Osteocyte (in vitro differentiated cells): ENCODE results near the gene CLNK. TPM values are rescaled to one million over a fixed set of nuclear protein-coding genes. Genes with fewer than 3 reads are reported as not detected.

ENCODE experiments used
- DNase-seq: peaks from one replicate; pipeline ENCODE4 v3.0.0; 2021; ENCODE audit warnings: mixed read lengths; ENCODE audit not compliant: unreplicated experiment; ENCODE audit errors: extremely low spot score
- H3K27ac Mint-ChIP-seq: one replicate; pipeline ENCODE4 v1.8.0; 2021; ENCODE audit warnings: mild to moderate bottlenecking, mixed read lengths; ENCODE audit not compliant: unreplicated experiment
- H3K27me3 Mint-ChIP-seq: one replicate; pipeline ENCODE4 v1.8.0; 2021; ENCODE audit warnings: mixed read lengths; ENCODE audit not compliant: unreplicated experiment
- H3K36me3 Mint-ChIP-seq: one replicate; pipeline ENCODE4 v1.8.0; 2021; ENCODE audit warnings: mixed read lengths; ENCODE audit not compliant: unreplicated experiment
- H3K4me1 Mint-ChIP-seq: one replicate; pipeline ENCODE4 v1.8.0; 2021; ENCODE audit warnings: mixed read lengths; ENCODE audit not compliant: unreplicated experiment
- H3K4me3 Mint-ChIP-seq: one replicate; pipeline ENCODE4 v1.8.0; 2021; ENCODE audit warnings: mild to moderate bottlenecking, moderate library complexity, mixed read lengths; ENCODE audit not compliant: unreplicated experiment
- H3K9me3 Mint-ChIP-seq: one replicate; pipeline ENCODE4 v1.8.0; 2021; ENCODE audit warnings: mixed read lengths; ENCODE audit not compliant: unreplicated experiment
- total RNA-seq: library from RNA; stranded (reverse); gene quantifications from 2 replicates; pipeline ENCODE4 v1.2.1, GENCODE V29; 2021
- TF ChIP-seq, protein P1 (sequence below): fragments of 200-600 bp; sonication (generic); IDR thresholded peaks from 2 replicates; pipeline ENCODE4 v1.5.0; 2021; ENCODE audit warnings: antibody characterized with exemption, mild to moderate bottlenecking, moderate library complexity

CLNK gene
- total RNA-seq, 1 donor from 2014 or later: not detected

DNA sequence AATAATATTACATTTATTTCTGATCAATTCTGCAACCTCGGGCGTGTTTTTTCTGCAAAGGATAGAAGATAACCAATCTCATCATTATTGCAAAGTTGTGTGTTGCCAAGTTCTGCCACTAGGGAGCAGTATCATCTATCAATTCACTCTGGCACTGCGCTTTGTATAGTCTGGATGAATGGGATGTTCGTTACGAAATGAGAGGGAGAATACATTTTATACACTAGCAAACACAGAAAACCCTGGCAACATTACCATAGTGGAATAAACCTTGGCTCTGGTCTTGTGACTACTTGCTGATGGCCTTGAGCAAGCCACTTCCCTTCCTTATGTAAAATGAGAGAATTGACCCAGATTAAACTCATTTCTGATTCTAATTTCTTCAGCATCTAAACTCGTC is 129.9 kb downstream of the CLNK start:
- DNase-seq: no peak
- H3K4me3 Mint-ChIP-seq: no peak overlapping the region
- H3K27ac Mint-ChIP-seq: no peak overlapping the region
- peaks cover 58% of the 10 kb centered on the region for H3K27me3 Mint-ChIP-seq
- no peaks in the 10 kb centered on the region for H3K9me3 Mint-ChIP-seq
- no peaks in the 10 kb centered on the region for H3K36me3 Mint-ChIP-seq
- TF ChIP-seq, protein P1, sequence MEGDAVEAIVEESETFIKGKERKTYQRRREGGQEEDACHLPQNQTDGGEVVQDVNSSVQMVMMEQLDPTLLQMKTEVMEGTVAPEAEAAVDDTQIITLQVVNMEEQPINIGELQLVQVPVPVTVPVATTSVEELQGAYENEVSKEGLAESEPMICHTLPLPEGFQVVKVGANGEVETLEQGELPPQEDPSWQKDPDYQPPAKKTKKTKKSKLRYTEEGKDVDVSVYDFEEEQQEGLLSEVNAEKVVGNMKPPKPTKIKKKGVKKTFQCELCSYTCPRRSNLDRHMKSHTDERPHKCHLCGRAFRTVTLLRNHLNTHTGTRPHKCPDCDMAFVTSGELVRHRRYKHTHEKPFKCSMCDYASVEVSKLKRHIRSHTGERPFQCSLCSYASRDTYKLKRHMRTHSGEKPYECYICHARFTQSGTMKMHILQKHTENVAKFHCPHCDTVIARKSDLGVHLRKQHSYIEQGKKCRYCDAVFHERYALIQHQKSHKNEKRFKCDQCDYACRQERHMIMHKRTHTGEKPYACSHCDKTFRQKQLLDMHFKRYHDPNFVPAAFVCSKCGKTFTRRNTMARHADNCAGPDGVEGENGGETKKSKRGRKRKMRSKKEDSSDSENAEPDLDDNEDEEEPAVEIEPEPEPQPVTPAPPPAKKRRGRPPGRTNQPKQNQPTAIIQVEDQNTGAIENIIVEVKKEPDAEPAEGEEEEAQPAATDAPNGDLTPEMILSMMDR: peak; percentile 90
- H3K4me1 Mint-ChIP-seq: no peaks in the 10 kb centered on the region

DNA sequence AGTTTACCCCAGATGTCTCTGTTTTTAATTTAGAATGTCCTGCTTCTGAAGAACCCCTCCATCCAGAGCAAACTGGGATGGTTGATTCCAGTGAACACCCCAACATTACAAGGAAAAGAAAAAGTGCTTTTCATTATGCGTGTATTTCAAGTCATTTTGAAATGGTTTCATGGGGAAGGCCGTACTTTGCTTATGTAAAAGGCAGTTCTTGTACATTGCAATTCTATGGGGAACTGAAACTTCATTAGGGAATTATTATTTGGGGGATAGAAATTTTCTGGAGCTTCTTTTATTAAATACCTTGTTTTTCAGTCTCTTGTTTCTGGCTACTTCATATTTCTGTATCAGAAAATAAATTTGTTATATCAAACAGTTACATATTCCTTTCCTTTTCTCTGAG is 130.4 kb downstream of the CLNK start:
- Mint-ChIP-seq H3K27me3 (peaks cover 54% of the 10 kb centered on the region), H3K4me3 (no peak overlapping the region), H3K4me1 (no peaks in the 10 kb centered on the region), H3K36me3 (no peaks in the 10 kb centered on the region), H3K9me3 (no peaks in the 10 kb centered on the region), H3K27ac (no peak overlapping the region)
- DNase-seq: no peak
- TF ChIP-seq, protein P1: no peak

DNA sequence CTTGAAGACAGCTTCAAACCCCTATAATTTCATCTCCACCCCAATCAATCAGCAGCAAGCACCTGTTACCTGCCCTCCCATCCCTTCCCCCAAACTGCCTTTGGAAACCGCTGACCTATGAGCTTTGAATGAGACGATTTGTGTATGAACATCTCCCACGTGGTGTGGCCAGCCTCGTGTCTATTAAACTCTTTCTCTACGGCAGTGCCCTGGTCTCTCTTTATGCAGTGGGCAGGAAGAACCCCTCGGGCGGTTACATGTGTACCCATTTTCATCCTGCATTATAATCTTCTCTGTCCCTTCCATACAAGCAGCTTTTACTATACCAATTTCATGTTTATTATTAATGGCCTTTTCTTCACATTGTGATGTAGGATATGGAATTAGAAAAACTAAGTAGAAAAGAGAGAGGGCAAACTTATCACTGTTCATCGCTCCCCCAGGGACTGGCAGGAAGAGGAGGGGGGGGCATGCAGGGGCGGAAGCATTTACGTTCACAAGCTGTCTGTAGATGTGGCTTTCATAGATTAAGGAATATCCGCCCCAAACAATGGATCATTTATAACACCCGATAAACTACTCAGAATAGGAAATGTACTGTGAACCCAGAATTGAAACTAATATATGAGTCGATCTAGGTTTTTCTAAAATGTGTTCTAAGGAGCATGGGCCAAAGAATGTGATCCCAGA is 131.8 kb downstream of the CLNK start:
- Mint-ChIP-seq H3K4me1 (no peaks in the 10 kb centered on the region), H3K4me3 (no peak overlapping the region), H3K27me3 (peaks cover 61% of the 10 kb centered on the region), H3K9me3 (no peaks in the 10 kb centered on the region), H3K36me3 (no peaks in the 10 kb centered on the region), H3K27ac (no peak overlapping the region)
- no peak for DNase-seq
- TF ChIP-seq, protein P1: no peak

DNA sequence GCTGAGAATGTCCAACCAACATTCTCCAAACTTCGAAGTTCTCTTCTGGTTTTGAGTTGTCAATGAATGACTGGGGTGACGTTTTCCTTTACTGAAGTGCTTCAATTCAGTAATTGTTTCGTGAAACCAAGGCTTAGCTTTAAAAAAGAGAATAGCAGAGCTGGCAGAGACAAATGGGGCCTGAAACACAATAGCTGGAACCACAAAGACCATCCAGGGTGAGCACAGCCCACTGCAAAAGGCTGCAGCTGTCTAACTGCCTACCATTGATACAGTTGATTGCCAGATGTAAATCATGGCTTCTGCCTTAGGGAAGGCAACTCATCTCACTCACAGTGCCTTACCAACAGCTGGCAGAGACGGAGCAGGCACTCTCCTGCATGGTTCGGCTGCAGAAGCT is 148.7 kb downstream of the CLNK start:
- H3K9me3 Mint-ChIP-seq: no peaks in the 10 kb centered on the region
- no peak overlapping the region for H3K27ac Mint-ChIP-seq
- H3K27me3 Mint-ChIP-seq: peaks cover 3% of the 10 kb centered on the region
- no peak for DNase-seq
- H3K4me3 Mint-ChIP-seq: no peak overlapping the region
- TF ChIP-seq, protein P1: no peak
- H3K4me1 Mint-ChIP-seq: peaks cover 2% of the 10 kb centered on the region
- H3K36me3 Mint-ChIP-seq: no peaks in the 10 kb centered on the region

DNA sequence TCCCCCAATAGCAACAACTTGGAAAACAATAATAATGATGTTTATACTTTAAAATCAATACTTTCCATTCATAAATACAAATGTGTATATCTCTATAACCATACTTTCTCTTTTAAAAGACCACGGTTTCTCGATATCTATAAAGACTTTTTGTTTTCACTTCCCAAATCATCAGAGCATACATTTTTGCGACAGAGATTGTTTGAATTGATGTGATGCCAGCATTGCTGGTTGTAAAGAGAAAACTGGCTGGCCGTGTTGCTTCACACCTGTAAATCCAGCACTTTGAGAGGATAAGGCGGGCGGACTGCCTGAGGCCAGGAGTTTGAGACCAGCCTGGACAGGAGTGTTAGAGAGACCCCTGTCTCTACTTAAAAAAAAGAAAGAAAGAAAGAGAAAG is 149.7 kb downstream of the CLNK start:
- no peak overlapping the region for H3K4me3 Mint-ChIP-seq
- peaks cover 3% of the 10 kb centered on the region for H3K27me3 Mint-ChIP-seq
- H3K36me3 Mint-ChIP-seq: no peaks in the 10 kb centered on the region
- no peak overlapping the region for H3K27ac Mint-ChIP-seq
- peaks cover 12% of the 10 kb centered on the region for H3K4me1 Mint-ChIP-seq
- TF ChIP-seq, protein P1: no peak
- H3K9me3 Mint-ChIP-seq: no peaks in the 10 kb centered on the region
- DNase-seq: no peak
